Pancreas (tissue), 10 donors: ENCODE measurements around the gene HIF3A. TPM values are rescaled to one million over a fixed set of nuclear protein-coding genes. Genes with fewer than 3 reads are reported as not detected.
A peak's percentile ranks its signal among the peaks of the same experiment; 100 is the strongest.
"Not testable (repeated sequence)": the region's sequence is repeated elsewhere in the genome, so short reads cannot be mapped to it uniquely, and the experiment has no call there.

Experiments used
- ATAC-seq, 4 donors: fragments of 200-7000 bp; cut with Tn5 transposase; one replicate each; pipeline versions ENCODE4 v1.8.0 to v1.9.1; 2020; ENCODE audit warnings: mild to moderate bottlenecking in 4 of 4, moderate library complexity in 4 of 4
- DNase-seq, 6 donors: peaks; one replicate each; pipeline ENCODE4 v3.0.0-alpha.2; 2020
- FAIRE-seq: peaks from 2 replicates; lab custom pipeline; 2012; peaks lifted over from hg19 to GRCh38; lab: Jason Lieb, UNC
- H3K27ac ChIP-seq, 4 donors: fragments of 200-600 bp; sonication (generic); 1 replicate in 3 of 4; 2 replicates in 1 of 4; pipeline versions ENCODE4 v1.5.0 to v1.8.0; 2020
- H3K27me3 ChIP-seq, 4 donors: fragments of 200-600 bp; one replicate each; pipeline ENCODE4 v1.8.0; 2021
- H3K36me3 ChIP-seq, 3 donors: fragments of 200-600 bp; sonication (generic) in 1 of 3; one replicate each; pipeline versions ENCODE4 v1.5.0 to v1.8.0; 2020 to 2021
- H3K4me1 ChIP-seq, 3 donors: fragments of 200-600 bp; one replicate each; pipeline ENCODE4 v1.8.0; 2021
- H3K4me3 ChIP-seq, 4 donors: fragments of 200-600 bp; sonication (generic) in 2 of 4; one replicate each; pipeline versions ENCODE4 v1.5.0 to v1.8.0; 2020 to 2021
- H3K9me3 ChIP-seq, 4 donors: fragments of 200-600 bp; one replicate each; pipeline ENCODE4 v1.8.0; 2021
- CTCF ChIP-seq, 4 donors: fragments of 200-600 bp; sonication (generic) in 3 of 4; IDR thresholded peaks; one replicate each; pipeline versions ENCODE4 v1.5.0 to v1.8.0; 2021; ENCODE audit warnings: antibody characterized with exemption in 4 of 4
- WGBS, 2 donors: extraction: QIAGEN DNeasy Blood & Tissue Kit; methylation state at CpG; one replicate each; pipeline ENCODE4 v1.1.7; 2013; 5-methylcytosine and 5-hydroxymethylcytosine counted together
- intact Hi-C, 3 donors: fragments of 100-400 bp; cut with DNase I; formaldehyde crosslinking; loops; one replicate each; pipeline versions ENCODE4 v1.11.1 to v1.14.2; 2022
- polyA plus RNA-seq, 2 donors: library from polyadenylated mRNA; stranded (reverse); fragments of 200-250 nt; gene quantifications; one replicate each; pipeline ENCODE4 v1.2.3, GENCODE V29; 2013
- total RNA-seq, 6 donors: library from RNA; stranded (reverse); fragmentation: NEBNext Ultra II Directional in 4 of 6; extraction: Animal tissue kit (Norgen Biotek cat#: 25700) in 4 of 6; gene quantifications; one replicate each; pipeline versions ENCODE4 v1.2.1 to v1.2.4, GENCODE V29; 2021 to 2023
- donor health status: healthy with polysubstance abuse.
- donor health status: DM: no; HTN: no; CAD: no; lungs with moderate emphysema.
- donor health status: DM: no; HTN: no; CAD: no.
- donor health status: control.
- donor health status: control.
- donor health status: Bipolar disorder and iron deficiency.
- donor health status: DM: yes; HTN: yes; CAD: no.
- donor health status: DM: no; HTN: no; CAD: no.
- donor health status: DM: no; HTN: no; CAD: no.
- donor health status: DM: yes; HTN: yes; CAD: no.

The HIF3A gene
- total and polyA plus RNA-seq, 8 donors: 0.71 to 27.6 (median 5.2) TPM

- ATAC-seq: no peak
- Histone ChIP-seq H3K36me3 (no peaks in the 10 kb centered on the region), H3K4me3 (no peak overlapping the region), H3K27me3 (no peaks in the 10 kb centered on the region), H3K9me3 (no peaks in the 10 kb centered on the region), H3K27ac (no peak overlapping the region), H3K4me1 (no peaks in the 10 kb centered on the region)
- FAIRE-seq: no peak
- no peak for DNase-seq
- no peak for TF ChIP-seq CTCF (IDR thresholded peaks at IDR 0.05)
- WGBS, 2 donors: 91 to 97% methylated on average over 5 of the region's 5 CpGs
- intact Hi-C loops: no loop called here
Observed at GRCh38 chr19:46311444-46311843, 14.6 kb downstream of the HIF3A start.

- FAIRE-seq, H3K27me3 ChIP-seq, intact Hi-C loops, H3K36me3 ChIP-seq, H3K4me1 ChIP-seq, H3K4me3 ChIP-seq, H3K9me3 ChIP-seq, DNase-seq, H3K27ac ChIP-seq: not testable (repeated sequence)
- peak in 2 of 4 donors; percentile 59 to 77 for ATAC-seq
- WGBS, 2 donors: 69 to 73% methylated on average over 14 of the region's 14 CpGs
Observed at GRCh38 chr19:46313540-46314469, 17.0 kb downstream of the HIF3A start.

GRCh38 chr19:46317339-46317738, 20.5 kb downstream of the HIF3A start:
- Histone ChIP-seq H3K27me3 (no peaks in the 10 kb centered on the region), H3K27ac (no peak overlapping the region), H3K9me3 (no peaks in the 10 kb centered on the region), H3K4me1 (no peaks in the 10 kb centered on the region), H3K36me3 (no peaks in the 10 kb centered on the region), H3K4me3 (no peak overlapping the region)
- 62 to 74% methylated on average over 2 of the region's 2 CpGs for WGBS, 2 donors
- FAIRE-seq (no peak), DNase-seq (no peak), ATAC-seq (no peak)
- no peak for TF ChIP-seq CTCF (IDR thresholded peaks at IDR 0.05)
- intact Hi-C loops: no loop called here

GRCh38 chr19:46319613-46320012, 22.8 kb downstream of the HIF3A start:
- DNase-seq: no peak
- 83 to 88% methylated on average over 6 of the region's 6 CpGs for WGBS, 2 donors
- Histone ChIP-seq H3K9me3 (no peaks in the 10 kb centered on the region), H3K27me3 (no peaks in the 10 kb centered on the region), H3K27ac (no peak overlapping the region), H3K36me3 (no peaks in the 10 kb centered on the region), H3K4me3 (no peak overlapping the region), H3K4me1 (no peaks in the 10 kb centered on the region)
- no peak for TF ChIP-seq CTCF (IDR thresholded peaks at IDR 0.05)
- no peak for ATAC-seq
- no peak for FAIRE-seq
- intact Hi-C loops: no loop called here

GRCh38 chr19:46320559-46320958, 23.7 kb downstream of the HIF3A start:
- no peaks in the 10 kb centered on the region for H3K4me1 ChIP-seq
- intact Hi-C loops: no loop called here
- FAIRE-seq (no peak), DNase-seq (no peak), ATAC-seq (no peak)
- H3K36me3 ChIP-seq: no peaks in the 10 kb centered on the region
- 83 to 96% methylated on average over 5 of the region's 5 CpGs for WGBS, 2 donors
- H3K9me3 ChIP-seq: no peaks in the 10 kb centered on the region
- H3K27ac ChIP-seq: no peak overlapping the region
- H3K4me3 ChIP-seq: no peak overlapping the region
- no peak for TF ChIP-seq CTCF (IDR thresholded peaks at IDR 0.05)
- H3K27me3 ChIP-seq: no peaks in the 10 kb centered on the region
